Measurements from ENCODE around the gene CTPS1.

CTPS1 gene

GRCh38 chr1:41010345-41010744 lies 30.8 kb downstream of the CTPS1 start:
- no peak overlapping the region for H3K9ac ChIP-seq (ENCODE audit: low read length)
- H3K4me3 ChIP-seq (ENCODE audit: low read length), result no peak overlapping the region
- H3K27ac ChIP-seq (ENCODE audit: low read depth, low read length), result no peak overlapping the region
- H3K4me1 ChIP-seq (ENCODE audit: control insufficient read depth, insufficient read depth, low read length), result no peaks in the 10 kb centered on the region
- H3K27me3 ChIP-seq (ENCODE audit: control insufficient read depth, insufficient read depth, low read length), result no peaks in the 10 kb centered on the region
- H3K36me3 ChIP-seq (ENCODE audit: control insufficient read depth, insufficient read depth, low read length), result peaks cover 34% of the 10 kb centered on the region

GRCh38 chr1:41013024-41013423 lies 33.5 kb downstream of the CTPS1 start:
- Histone ChIP-seq H3K36me3 (ENCODE audit: control insufficient read depth, insufficient read depth, low read length) (peaks cover 22% of the 10 kb centered on the region), H3K4me3 (ENCODE audit: low read length) (no peak overlapping the region), H3K27me3 (ENCODE audit: control insufficient read depth, insufficient read depth, low read length) (no peaks in the 10 kb centered on the region), H3K4me1 (ENCODE audit: control insufficient read depth, insufficient read depth, low read length) (no peaks in the 10 kb centered on the region), H3K27ac (ENCODE audit: low read depth, low read length) (no peak overlapping the region), H3K9ac (ENCODE audit: low read length) (no peak overlapping the region)

GRCh38 chr1:41013796-41014195 lies 34.3 kb downstream of the CTPS1 start:
- Histone ChIP-seq H3K4me1 (ENCODE audit: control insufficient read depth, insufficient read depth, low read length) (no peaks in the 10 kb centered on the region), H3K9ac (ENCODE audit: low read length) (no peak overlapping the region), H3K27ac (ENCODE audit: low read depth, low read length) (no peak overlapping the region), H3K4me3 (ENCODE audit: low read length) (no peak overlapping the region), H3K27me3 (ENCODE audit: control insufficient read depth, insufficient read depth, low read length) (no peaks in the 10 kb centered on the region), H3K36me3 (ENCODE audit: control insufficient read depth, insufficient read depth, low read length) (peaks cover 22% of the 10 kb centered on the region)

GRCh38 chr1:41014871-41015270 lies 35.4 kb downstream of the CTPS1 start:
- no peak overlapping the region for H3K9ac ChIP-seq (ENCODE audit: low read length)
- no peak overlapping the region for H3K27ac ChIP-seq (ENCODE audit: low read depth, low read length)
- H3K27me3 ChIP-seq (ENCODE audit: control insufficient read depth, insufficient read depth, low read length), result no peaks in the 10 kb centered on the region
- H3K36me3 ChIP-seq (ENCODE audit: control insufficient read depth, insufficient read depth, low read length), result peaks cover 17% of the 10 kb centered on the region
- no peak overlapping the region for H3K4me3 ChIP-seq (ENCODE audit: low read length)
- no peaks in the 10 kb centered on the region for H3K4me1 ChIP-seq (ENCODE audit: control insufficient read depth, insufficient read depth, low read length)

GRCh38 chr1:41015281-41015896 lies 35.9 kb downstream of the CTPS1 start:
- Histone ChIP-seq H3K36me3 (ENCODE audit: control insufficient read depth, insufficient read depth, low read length) (peaks cover 17% of the 10 kb centered on the region), H3K27ac (ENCODE audit: low read depth, low read length) (no peak overlapping the region), H3K4me1 (ENCODE audit: control insufficient read depth, insufficient read depth, low read length) (no peaks in the 10 kb centered on the region), H3K4me3 (ENCODE audit: low read length) (no peak overlapping the region), H3K27me3 (ENCODE audit: control insufficient read depth, insufficient read depth, low read length) (no peaks in the 10 kb centered on the region), H3K9ac (ENCODE audit: low read length) (no peak overlapping the region)

- H3K27ac ChIP-seq (ENCODE audit: low read depth, low read length), result no peak overlapping the region
- H3K9ac ChIP-seq (ENCODE audit: low read length), result no peak overlapping the region
- no peaks in the 10 kb centered on the region for H3K4me1 ChIP-seq (ENCODE audit: control insufficient read depth, insufficient read depth, low read length)
- no peak overlapping the region for H3K4me3 ChIP-seq (ENCODE audit: low read length)
- H3K27me3 ChIP-seq (ENCODE audit: control insufficient read depth, insufficient read depth, low read length), result no peaks in the 10 kb centered on the region
- peaks cover 11% of the 10 kb centered on the region for H3K36me3 ChIP-seq (ENCODE audit: control insufficient read depth, insufficient read depth, low read length)
Measured at GRCh38 chr1:41015897-41016470, 36.5 kb downstream of the CTPS1 start.

- Histone ChIP-seq H3K9ac (ENCODE audit: low read length) (no peak overlapping the region), H3K27ac (ENCODE audit: low read depth, low read length) (no peak overlapping the region), H3K36me3 (ENCODE audit: control insufficient read depth, insufficient read depth, low read length) (peaks cover 7% of the 10 kb centered on the region), H3K4me3 (ENCODE audit: low read length) (no peak overlapping the region), H3K27me3 (ENCODE audit: control insufficient read depth, insufficient read depth, low read length) (no peaks in the 10 kb centered on the region), H3K4me1 (ENCODE audit: control insufficient read depth, insufficient read depth, low read length) (no peaks in the 10 kb centered on the region)
Measured at GRCh38 chr1:41017141-41018017, 37.9 kb downstream of the CTPS1 start.

GRCh38 chr1:41018018-41018410 lies 38.5 kb downstream of the CTPS1 start:
- no peak overlapping the region for H3K4me3 ChIP-seq (ENCODE audit: low read length)
- peaks cover 7% of the 10 kb centered on the region for H3K36me3 ChIP-seq (ENCODE audit: control insufficient read depth, insufficient read depth, low read length)
- no peak overlapping the region for H3K9ac ChIP-seq (ENCODE audit: low read length)
- H3K4me1 ChIP-seq (ENCODE audit: control insufficient read depth, insufficient read depth, low read length), result no peaks in the 10 kb centered on the region
- no peaks in the 10 kb centered on the region for H3K27me3 ChIP-seq (ENCODE audit: control insufficient read depth, insufficient read depth, low read length)
- no peak overlapping the region for H3K27ac ChIP-seq (ENCODE audit: low read depth, low read length)

GRCh38 chr1:41019353-41019745 lies 39.9 kb downstream of the CTPS1 start:
- Histone ChIP-seq H3K27ac (ENCODE audit: low read depth, low read length) (no peak overlapping the region), H3K27me3 (ENCODE audit: control insufficient read depth, insufficient read depth, low read length) (no peaks in the 10 kb centered on the region), H3K9ac (ENCODE audit: low read length) (no peak overlapping the region), H3K36me3 (ENCODE audit: control insufficient read depth, insufficient read depth, low read length) (peaks cover 7% of the 10 kb centered on the region), H3K4me1 (ENCODE audit: control insufficient read depth, insufficient read depth, low read length) (no peaks in the 10 kb centered on the region), H3K4me3 (ENCODE audit: low read length) (no peak overlapping the region)

GRCh38 chr1:41020109-41020576 lies 40.6 kb downstream of the CTPS1 start:
- no peak overlapping the region for H3K9ac ChIP-seq (ENCODE audit: low read length)
- H3K27ac ChIP-seq (ENCODE audit: low read depth, low read length), result no peak overlapping the region
- H3K27me3 ChIP-seq (ENCODE audit: control insufficient read depth, insufficient read depth, low read length), result no peaks in the 10 kb centered on the region
- no peaks in the 10 kb centered on the region for H3K4me1 ChIP-seq (ENCODE audit: control insufficient read depth, insufficient read depth, low read length)
- H3K36me3 ChIP-seq (ENCODE audit: control insufficient read depth, insufficient read depth, low read length), result peaks cover 7% of the 10 kb centered on the region
- H3K4me3 ChIP-seq (ENCODE audit: low read length), result no peak overlapping the region

- Histone ChIP-seq H3K27ac (ENCODE audit: low read depth, low read length) (no peak overlapping the region), H3K4me1 (ENCODE audit: control insufficient read depth, insufficient read depth, low read length) (no peaks in the 10 kb centered on the region), H3K27me3 (ENCODE audit: control insufficient read depth, insufficient read depth, low read length) (no peaks in the 10 kb centered on the region), H3K36me3 (ENCODE audit: control insufficient read depth, insufficient read depth, low read length) (peaks cover 7% of the 10 kb centered on the region), H3K4me3 (ENCODE audit: low read length) (no peak overlapping the region), H3K9ac (ENCODE audit: low read length) (no peak overlapping the region)
Measured at GRCh38 chr1:41020654-41021053, 41.2 kb downstream of the CTPS1 start.

GRCh38 chr1:41021526-41022308 lies 42.2 kb downstream of the CTPS1 start, which contains the start of gene SLFNL1:
TSS of gene SLFNL1 (minus strand) at chr1:41021725. CDS start at chr1:41020660, 1,065 bp downstream.
- H3K4me1 ChIP-seq (ENCODE audit: control insufficient read depth, insufficient read depth, low read length), result no peaks in the 10 kb centered on the region
- peaks cover 9% of the 10 kb centered on the region for H3K36me3 ChIP-seq (ENCODE audit: control insufficient read depth, insufficient read depth, low read length)
- no peak within 1 kb of the TSS for H3K27ac ChIP-seq (ENCODE audit: low read depth, low read length)
- H3K9ac ChIP-seq (ENCODE audit: low read length), result no peak within 1 kb of the TSS
- no peaks in the 10 kb centered on the region for H3K27me3 ChIP-seq (ENCODE audit: control insufficient read depth, insufficient read depth, low read length)
- no peak within 1 kb of the TSS for H3K4me3 ChIP-seq (ENCODE audit: low read length)

All from rectal smooth muscle tissue (tissue), 1 donor.